Activated T-cell treated with anti-CD3 and anti-CD28 coated beads, Interleukin-2, amount 50 U/mL, for 4 hours (primary cell): ENCODE results near the gene BTF3. TPM values are rescaled to one million over a fixed set of nuclear protein-coding genes. Genes with fewer than 3 reads are reported as not detected.
"Not testable (repeated sequence)": the region's sequence is repeated elsewhere in the genome, so short reads cannot be mapped to it uniquely, and the experiment has no call there.

ENCODE experiments used
- ATAC-seq, 2 donors: fragments of 200-7000 bp; cut with Tn5 transposase; one replicate each; pipeline ENCODE4 v1.10.0; 2021
- DNase-seq: peaks from one replicate; pipeline ENCODE4 v3.0.0-alpha.2; 2020
- H3K27me3 Mint-ChIP-seq: one replicate; pipeline ENCODE4 v1.8.0; 2021; ENCODE audit warnings: low read depth, mixed read lengths
- H3K36me3 Mint-ChIP-seq: one replicate; pipeline ENCODE4 v1.8.0; 2022; ENCODE audit warnings: mixed read lengths; ENCODE audit not compliant: insufficient read depth
- H3K4me1 Mint-ChIP-seq: one replicate; pipeline ENCODE4 v1.8.0; 2021; ENCODE audit warnings: low read depth, mixed read lengths
- H3K4me3 Mint-ChIP-seq: one replicate; pipeline ENCODE4 v1.8.0; 2021; ENCODE audit warnings: mild to moderate bottlenecking, moderate library complexity, mixed read lengths
- H3K9me3 Mint-ChIP-seq: one replicate; pipeline ENCODE4 v1.8.0; 2021; ENCODE audit warnings: mixed read lengths
- total RNA-seq, 3 donors: library from RNA; stranded (reverse); gene quantifications; one replicate each; pipeline ENCODE4 v1.2.1, GENCODE V29; 2021

Gene BTF3
- total RNA-seq, 3 donors from 2014 or later = 967 to 1,090 (median 1,019) TPM

DNA sequence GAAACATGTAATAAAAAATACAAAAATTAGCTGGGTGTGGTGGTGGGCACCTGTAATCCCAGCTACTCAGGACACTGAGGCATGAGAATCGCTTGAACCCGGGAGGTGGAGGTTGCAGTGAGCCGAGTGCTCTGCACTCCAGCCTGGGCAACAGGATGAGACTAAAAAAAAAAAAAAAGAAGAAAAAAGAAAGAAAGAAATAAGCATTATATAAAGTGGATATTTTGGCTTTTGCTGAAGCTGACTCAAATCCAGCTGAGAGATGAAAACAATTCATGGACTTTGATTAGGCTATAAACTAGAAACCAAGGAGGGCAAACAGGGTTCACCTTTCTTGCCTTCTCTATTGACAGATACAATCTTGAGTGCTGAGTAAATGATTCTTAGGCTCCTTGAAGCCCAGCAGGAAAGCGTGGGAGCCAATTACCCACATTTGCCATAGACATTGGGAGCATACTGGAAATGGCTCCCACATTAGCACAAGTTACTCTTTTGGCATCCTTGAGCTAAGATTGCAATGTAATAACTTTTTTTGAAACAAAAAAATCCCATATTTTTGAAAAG, 2.4 kb upstream of the BTF3 start:
- Mint-ChIP-seq H3K4me1 (peaks cover 24% of the 10 kb centered on the region), H3K27me3 (peaks cover 22% of the 10 kb centered on the region), H3K9me3 (no peaks in the 10 kb centered on the region), H3K4me3 (no peak overlapping the region), H3K36me3 (peaks cover 15% of the 10 kb centered on the region)
- DNase-seq (no peak), ATAC-seq (no peak)

DNA sequence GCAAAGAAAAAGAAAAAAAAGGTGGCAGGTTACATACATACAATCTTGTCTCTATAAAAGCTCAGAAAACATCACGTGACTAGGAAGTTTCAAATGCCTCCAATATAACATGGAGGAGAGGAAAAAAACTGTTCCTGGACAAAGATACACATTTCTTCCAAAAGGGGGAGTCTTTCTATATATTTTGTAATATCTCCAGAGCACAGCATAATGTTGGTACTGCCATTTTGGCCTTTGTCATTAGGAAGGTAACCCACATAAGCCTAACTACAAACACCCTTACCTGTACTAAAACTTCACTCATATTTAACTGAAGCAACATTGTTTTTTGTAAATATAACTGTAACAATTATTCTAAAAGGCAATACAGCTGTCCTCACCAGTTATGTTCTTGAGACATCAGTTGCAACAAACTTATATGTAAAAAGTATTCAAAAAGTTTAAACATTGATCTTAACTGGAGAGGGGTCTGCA, 1.2 kb upstream of the BTF3 start:
- no peak for ATAC-seq
- H3K36me3 Mint-ChIP-seq = peaks cover 22% of the 10 kb centered on the region
- H3K27me3 Mint-ChIP-seq = peaks cover 18% of the 10 kb centered on the region
- no peak for DNase-seq
- no peaks in the 10 kb centered on the region for H3K9me3 Mint-ChIP-seq
- peak overlapping the region; percentile 98 for H3K4me3 Mint-ChIP-seq
- H3K4me1 Mint-ChIP-seq = peaks cover 32% of the 10 kb centered on the region

DNA sequence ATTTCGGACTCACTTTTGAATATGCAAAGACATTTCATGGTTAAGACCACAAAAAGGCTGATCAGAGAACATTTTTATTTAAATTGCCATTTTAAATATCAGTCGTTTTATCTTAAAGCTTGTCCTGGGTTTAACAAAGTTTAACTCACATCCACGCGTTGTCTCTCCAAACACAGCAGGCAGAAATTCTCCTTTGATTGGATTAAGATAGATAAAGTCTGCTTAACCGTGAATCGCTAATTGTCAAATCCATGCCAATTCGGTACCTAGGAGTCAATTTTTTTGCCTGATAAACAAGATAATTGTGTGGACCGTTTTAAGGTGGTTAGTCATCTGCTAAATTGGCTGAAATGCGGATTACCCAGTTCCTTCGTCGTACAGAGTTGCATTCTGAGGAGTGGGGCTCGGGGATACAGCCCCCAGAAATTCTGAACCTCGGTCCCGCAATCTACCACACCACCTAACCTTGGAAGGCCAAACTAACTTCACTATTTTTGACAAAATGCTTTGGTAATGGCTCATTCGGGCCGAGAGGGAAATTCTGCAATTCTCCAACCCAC, 665 bp upstream of the BTF3 start:
- H3K36me3 Mint-ChIP-seq = peaks cover 27% of the 10 kb centered on the region
- DNase-seq (no peak), ATAC-seq (no peak)
- H3K4me3 Mint-ChIP-seq = peak overlapping the region; percentile 98
- peaks cover 16% of the 10 kb centered on the region for H3K27me3 Mint-ChIP-seq
- no peaks in the 10 kb centered on the region for H3K9me3 Mint-ChIP-seq
- H3K4me1 Mint-ChIP-seq = peaks cover 38% of the 10 kb centered on the region

DNA sequence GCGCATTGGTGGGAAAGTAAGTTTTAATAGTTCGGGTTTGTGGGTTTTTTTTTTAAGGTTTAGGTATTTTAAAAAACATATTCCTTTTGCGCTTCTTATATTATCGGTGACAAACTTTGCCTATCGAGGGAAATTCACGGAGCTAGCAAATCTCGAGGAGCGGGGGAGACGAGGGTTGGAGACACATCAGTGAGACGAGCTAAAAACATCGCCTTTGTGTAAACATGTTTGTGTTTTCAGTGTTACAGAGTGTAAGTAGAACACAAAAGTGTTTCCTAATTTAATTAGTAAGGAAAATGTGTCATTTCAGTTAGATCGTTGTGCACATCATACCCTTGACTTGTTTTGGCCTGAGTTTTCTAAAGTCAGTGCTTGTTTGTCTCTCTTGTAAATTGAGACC, 945 bp downstream of the BTF3 start:
- H3K4me1 Mint-ChIP-seq = peaks cover 41% of the 10 kb centered on the region
- no peaks in the 10 kb centered on the region for H3K9me3 Mint-ChIP-seq
- H3K4me3 Mint-ChIP-seq = peak overlapping the region; percentile 98
- no peak for ATAC-seq
- H3K36me3 Mint-ChIP-seq = peaks cover 33% of the 10 kb centered on the region
- peaks cover 7% of the 10 kb centered on the region for H3K27me3 Mint-ChIP-seq
- DNase-seq = no peak

DNA sequence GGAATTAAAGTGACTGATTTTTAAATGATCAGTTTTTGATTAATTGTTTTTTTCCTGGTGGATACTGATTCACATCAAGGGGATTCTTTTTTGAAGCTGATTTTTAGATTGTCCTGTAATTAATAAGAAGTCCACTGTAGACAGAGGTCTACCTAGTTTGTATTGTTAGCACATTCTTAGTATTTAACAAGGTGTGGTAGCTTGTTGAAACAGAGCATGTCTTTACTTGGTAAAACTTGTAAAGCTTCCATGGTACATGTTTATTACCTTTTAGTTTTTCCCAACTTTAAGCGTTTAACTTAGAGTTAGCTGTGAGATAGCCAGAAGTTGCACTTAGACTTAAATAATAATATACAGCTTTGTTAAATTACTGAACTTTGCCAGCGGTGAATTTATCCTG, 1.5 kb downstream of the BTF3 start:
- Mint-ChIP-seq H3K4me1 (peaks cover 41% of the 10 kb centered on the region), H3K27me3 (peaks cover 3% of the 10 kb centered on the region), H3K9me3 (no peaks in the 10 kb centered on the region), H3K36me3 (peaks cover 35% of the 10 kb centered on the region), H3K4me3 (peak overlapping the region; percentile 98)
- no peak for DNase-seq
- no peak for ATAC-seq

DNA sequence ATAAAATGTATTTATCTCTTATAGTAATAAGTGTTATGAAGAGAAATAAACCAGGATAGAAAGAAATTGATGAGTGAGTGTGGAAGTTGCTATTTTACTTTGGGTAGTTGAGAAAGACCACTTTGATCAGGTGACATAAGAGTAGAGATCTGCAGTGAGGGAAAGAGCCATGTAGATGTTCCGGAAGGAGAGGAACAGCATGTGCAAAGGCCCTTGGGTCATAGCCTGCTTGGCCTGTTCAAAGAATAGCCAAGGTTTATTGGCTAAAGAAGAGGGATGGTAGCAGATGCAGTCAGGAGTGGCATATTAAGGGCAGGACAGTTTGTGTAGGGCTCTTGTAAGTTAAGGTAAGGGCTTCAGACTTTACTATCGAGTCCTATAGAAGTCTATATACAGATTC, 3.2 kb downstream of the BTF3 start:
- Mint-ChIP-seq H3K27me3 (no peaks in the 10 kb centered on the region), H3K4me3 (peak overlapping the region; percentile 60), H3K9me3 (no peaks in the 10 kb centered on the region), H3K4me1 (peaks cover 41% of the 10 kb centered on the region), H3K36me3 (peaks cover 44% of the 10 kb centered on the region)
- no peak for ATAC-seq
- DNase-seq = no peak

DNA sequence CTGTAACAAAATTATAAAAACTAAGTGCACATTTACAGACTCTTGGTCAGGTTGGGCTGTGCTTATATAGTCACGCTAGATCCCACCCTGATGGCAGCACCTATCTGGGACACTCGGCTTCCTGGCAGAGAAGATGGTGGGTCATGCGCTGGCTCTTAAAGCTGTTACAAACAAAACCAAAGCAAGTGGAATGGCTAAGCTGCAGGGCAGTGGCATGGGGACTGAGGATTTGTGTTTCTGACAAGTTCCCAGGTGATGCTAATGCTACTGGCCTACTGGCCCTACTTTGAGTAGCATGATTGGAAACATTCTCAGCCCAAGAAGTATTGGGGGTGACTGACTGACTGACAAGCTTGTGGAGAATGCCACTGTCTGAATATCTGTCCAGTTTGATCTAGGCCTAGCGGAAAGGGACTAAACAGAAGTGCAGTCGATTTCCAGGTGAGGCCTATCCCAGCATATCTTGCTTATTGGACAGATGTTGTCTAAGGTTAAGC, 8.3 kb downstream of the BTF3 start:
- no peak for DNase-seq
- H3K4me1 Mint-ChIP-seq = peaks cover 10% of the 10 kb centered on the region
- H3K27me3 Mint-ChIP-seq = no peaks in the 10 kb centered on the region
- H3K4me3 Mint-ChIP-seq = no peak overlapping the region
- H3K36me3 Mint-ChIP-seq = peaks cover 40% of the 10 kb centered on the region
- peak; percentile 21 to 25 for ATAC-seq
- no peaks in the 10 kb centered on the region for H3K9me3 Mint-ChIP-seq

DNA sequence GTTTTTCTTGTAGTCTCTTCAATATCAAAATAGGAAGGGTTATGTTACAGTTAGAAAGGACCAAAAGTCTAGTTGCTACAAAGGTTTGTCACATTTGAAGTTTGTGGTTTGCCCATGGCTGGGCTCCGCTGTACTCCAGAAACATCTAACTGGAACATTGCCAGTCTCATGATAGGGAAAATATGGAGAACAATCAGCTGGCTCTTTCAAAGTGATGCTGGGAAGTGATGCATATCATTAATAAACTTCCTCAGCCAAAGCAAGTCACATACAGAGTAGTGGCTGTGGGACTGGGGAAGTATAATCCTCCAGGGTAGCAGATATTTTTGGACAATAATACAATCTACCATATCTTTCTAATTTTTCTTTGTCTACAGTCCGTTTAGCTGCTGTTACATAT, 8.8 kb downstream of the BTF3 start:
- Mint-ChIP-seq H3K9me3 (no peaks in the 10 kb centered on the region), H3K27me3 (no peaks in the 10 kb centered on the region)
- DNase-seq = no peak

DNA sequence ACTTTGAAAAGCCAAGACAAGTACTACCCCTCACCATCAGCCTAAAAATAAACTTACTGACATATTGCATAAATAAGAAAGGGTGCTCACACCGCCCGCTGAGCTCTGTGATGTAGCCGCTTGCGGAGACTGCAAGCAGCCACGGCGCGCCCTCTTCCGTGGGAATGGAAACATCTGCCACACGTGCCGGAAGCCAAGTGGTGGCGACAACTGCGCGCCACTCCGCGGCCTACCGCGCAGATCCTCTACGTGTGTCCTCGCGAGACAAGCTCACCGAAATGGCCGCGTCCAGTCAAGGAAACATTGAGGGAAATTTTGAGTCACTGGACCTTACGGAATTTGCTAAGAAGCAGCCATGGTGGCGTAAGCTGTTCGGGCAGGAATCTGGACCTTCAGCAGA, 10.3 kb downstream of the BTF3 start:
- not testable (repeated sequence) for H3K4me3 Mint-ChIP-seq
- ATAC-seq = peak in 1 of 2 donors; percentile 67

More for the DNA sequence above, 8.8 kb downstream of the BTF3 start:
- peaks cover 9% of the 10 kb centered on the region for H3K4me1 Mint-ChIP-seq
- no peak overlapping the region for H3K4me3 Mint-ChIP-seq
- H3K36me3 Mint-ChIP-seq = peaks cover 39% of the 10 kb centered on the region
- no peak for ATAC-seq

DNA sequence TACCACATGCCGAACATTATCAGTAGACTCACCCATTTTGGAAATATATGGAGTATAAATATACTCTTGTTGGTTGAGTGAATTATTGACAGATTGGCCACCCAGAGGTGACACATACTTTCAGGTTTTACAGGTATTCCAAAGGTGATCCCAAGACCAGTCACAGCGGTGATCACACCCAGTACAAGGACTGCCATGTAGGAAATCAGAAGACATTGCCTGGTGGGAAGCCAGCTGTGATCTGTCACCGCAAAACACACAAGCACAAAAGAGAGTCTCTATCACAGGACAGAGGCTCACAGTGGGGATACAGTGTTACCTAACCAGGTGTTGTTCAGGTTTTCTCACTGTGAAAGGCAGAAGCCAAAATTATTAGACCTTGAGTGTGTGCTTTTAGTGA, 15.8 kb downstream of the BTF3 start:
- no peaks in the 10 kb centered on the region for H3K4me1 Mint-ChIP-seq
- no peak for ATAC-seq
- H3K36me3 Mint-ChIP-seq = peaks cover 4% of the 10 kb centered on the region
- no peaks in the 10 kb centered on the region for H3K27me3 Mint-ChIP-seq
- H3K9me3 Mint-ChIP-seq = no peaks in the 10 kb centered on the region
- DNase-seq = no peak
- no peak overlapping the region for H3K4me3 Mint-ChIP-seq

More for the DNA sequence above, 10.3 kb downstream of the BTF3 start:
- not testable (repeated sequence) for H3K4me1 Mint-ChIP-seq, H3K9me3 Mint-ChIP-seq, DNase-seq, H3K27me3 Mint-ChIP-seq
- H3K36me3 Mint-ChIP-seq = peaks cover 29% of the 10 kb centered on the region

DNA sequence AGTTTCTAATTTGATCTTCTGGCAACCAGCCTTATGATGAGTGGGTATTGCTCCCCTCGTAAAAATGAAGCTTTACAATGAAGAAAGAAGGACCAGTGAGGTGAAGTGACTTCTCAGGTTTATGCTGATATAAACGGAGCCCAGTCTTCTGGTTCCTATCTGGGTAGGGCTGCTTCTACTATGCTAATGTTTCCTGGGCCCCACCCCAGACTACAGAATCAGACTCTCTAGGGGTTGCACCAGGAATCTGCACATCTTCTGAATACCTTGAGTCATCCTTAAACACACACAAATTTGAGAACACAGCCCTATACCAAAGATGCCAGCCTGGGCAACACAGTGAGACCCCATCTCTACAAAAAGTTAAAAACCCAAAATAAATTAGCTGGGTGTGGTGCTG, 16.2 kb downstream of the BTF3 start:
- Mint-ChIP-seq H3K4me1 (peaks cover 2% of the 10 kb centered on the region), H3K9me3 (no peaks in the 10 kb centered on the region), H3K36me3 (peaks cover 2% of the 10 kb centered on the region), H3K27me3 (no peaks in the 10 kb centered on the region), H3K4me3 (no peak overlapping the region)
- ATAC-seq (no peak), DNase-seq (no peak)

DNA sequence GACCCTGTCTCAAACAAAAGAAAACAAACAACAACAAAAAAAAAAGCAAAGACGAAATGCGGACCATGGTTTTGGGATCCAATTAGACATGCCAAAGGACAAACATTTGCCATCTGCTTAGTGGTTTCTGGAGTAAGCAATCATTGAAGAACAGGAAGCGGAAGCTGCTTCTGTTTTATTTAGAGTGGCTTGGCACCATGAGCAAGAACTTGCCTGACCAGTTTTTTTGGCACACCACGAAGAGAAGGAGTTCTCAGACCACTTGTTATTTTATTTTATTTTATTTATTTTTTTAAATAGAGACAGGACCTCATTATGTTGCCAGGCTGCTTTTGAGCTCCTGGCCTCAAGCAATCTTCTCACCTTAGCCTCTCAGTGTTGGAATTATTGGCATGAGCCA, 17.0 kb downstream of the BTF3 start:
- Mint-ChIP-seq H3K27me3 (no peaks in the 10 kb centered on the region), H3K4me3 (no peak overlapping the region), H3K9me3 (no peaks in the 10 kb centered on the region), H3K4me1 (peaks cover 6% of the 10 kb centered on the region), H3K36me3 (no peaks in the 10 kb centered on the region)
- ATAC-seq (no peak), DNase-seq (no peak)

DNA sequence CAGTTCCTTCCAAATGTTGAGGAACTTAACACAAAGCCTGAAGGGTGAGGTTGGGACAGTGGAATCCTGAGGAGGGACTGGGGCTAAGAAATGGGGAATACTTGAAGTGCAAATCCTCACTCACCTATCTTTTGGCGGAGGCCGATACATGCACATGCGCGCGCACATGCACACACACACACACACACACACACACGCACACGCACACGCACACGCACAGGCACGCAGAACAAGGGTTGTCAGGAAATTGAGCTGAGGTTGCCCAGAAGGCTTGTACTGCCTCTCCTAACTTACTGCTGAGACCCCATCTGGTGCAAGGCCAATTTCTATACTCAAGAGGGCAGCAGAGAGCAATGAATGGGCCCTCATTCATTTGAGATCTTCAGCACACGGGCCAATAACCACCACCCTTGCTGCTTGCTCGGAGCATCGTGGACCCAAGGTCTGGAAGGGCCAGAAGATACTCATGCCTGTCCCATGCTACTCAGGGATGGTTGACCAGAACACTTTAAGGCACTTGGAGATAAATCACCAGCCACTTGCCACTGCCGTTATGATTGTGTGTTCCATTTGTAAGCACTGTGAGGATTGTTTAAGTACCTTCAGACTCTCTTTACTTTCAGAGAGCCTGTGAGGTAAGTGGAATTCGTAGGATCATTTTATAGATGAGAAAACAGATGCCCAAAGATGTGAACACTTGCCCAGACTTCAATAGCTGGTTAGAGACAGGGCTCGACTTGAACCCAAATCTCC, 21.5 kb downstream of the BTF3 start:
- Mint-ChIP-seq H3K27me3 (no peaks in the 10 kb centered on the region), H3K9me3 (no peaks in the 10 kb centered on the region), H3K36me3 (no peaks in the 10 kb centered on the region), H3K4me1 (peaks cover 6% of the 10 kb centered on the region), H3K4me3 (peak overlapping the region; percentile 2)
- ATAC-seq (peak; percentile 98 to 99), DNase-seq (peak; percentile 52)

DNA sequence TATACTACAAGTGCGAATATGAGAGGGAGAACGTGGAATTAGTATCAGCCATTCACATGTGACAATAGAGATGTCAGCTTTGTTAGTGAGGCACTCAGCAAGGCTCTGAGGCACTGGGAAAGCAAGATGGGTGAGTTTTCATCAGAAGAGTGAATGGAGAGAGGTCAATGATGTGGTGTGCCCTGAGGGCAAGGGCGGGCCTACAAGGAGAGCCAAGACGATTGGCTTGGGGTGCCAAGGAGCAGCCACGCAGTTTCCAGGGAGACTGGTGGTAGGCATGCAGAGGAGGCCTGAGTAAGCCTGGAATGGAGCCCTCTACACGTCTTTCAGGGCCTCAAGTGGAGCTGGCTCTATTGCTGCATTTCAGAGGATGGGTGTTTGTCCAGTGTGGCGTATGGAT, 24.7 kb downstream of the BTF3 start:
- no peak overlapping the region for H3K4me3 Mint-ChIP-seq
- DNase-seq (no peak), ATAC-seq (no peak)
- H3K36me3 Mint-ChIP-seq = no peaks in the 10 kb centered on the region
- H3K9me3 Mint-ChIP-seq = no peaks in the 10 kb centered on the region
- H3K27me3 Mint-ChIP-seq = peaks cover 6% of the 10 kb centered on the region
- H3K4me1 Mint-ChIP-seq = peaks cover 6% of the 10 kb centered on the region

DNA sequence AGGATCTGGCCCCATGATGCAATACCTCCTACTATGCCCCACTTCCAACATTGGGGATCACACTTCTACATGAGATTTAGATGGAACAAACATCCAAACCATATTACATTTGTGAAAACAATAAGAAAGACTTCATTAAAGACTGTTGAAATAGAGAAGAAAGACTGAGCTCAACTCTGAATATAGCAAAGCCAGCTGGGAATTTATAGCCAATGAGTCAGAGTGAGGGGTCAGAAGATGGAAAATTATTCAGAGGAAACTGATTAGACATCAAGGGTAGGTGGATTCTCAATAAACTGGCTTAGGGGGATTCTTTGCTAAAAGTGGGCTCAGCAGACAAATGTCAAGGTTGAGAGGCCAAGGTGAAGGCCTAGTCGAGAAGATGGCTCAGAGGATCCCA, 25.6 kb downstream of the BTF3 start:
- H3K9me3 Mint-ChIP-seq = no peaks in the 10 kb centered on the region
- no peaks in the 10 kb centered on the region for H3K36me3 Mint-ChIP-seq
- peaks cover 7% of the 10 kb centered on the region for H3K27me3 Mint-ChIP-seq
- ATAC-seq (no peak), DNase-seq (no peak)
- H3K4me3 Mint-ChIP-seq = no peak overlapping the region
- peaks cover 6% of the 10 kb centered on the region for H3K4me1 Mint-ChIP-seq
